CD14-positive monocyte (primary cell): ENCODE results near the gene IKBKE. TPM values are rescaled to one million over a fixed set of nuclear protein-coding genes. Genes with fewer than 3 reads are reported as not detected.
A peak's percentile ranks its signal among the peaks of the same experiment; 100 is the strongest.

Experiments
- DNase-seq, 3 donors: peaks; one replicate each; pipeline ENCODE4 v3.0.0-alpha.2; 2011 to 2022
- H2AFZ ChIP-seq: 2 replicates; pipeline ENCODE4 v1.6.0; 2012; ENCODE audit warnings: mild to moderate bottlenecking, low read depth, low read length, inconsistent platforms; ENCODE audit not compliant: insufficient read depth, poor library complexity, severe bottlenecking
- H3K27ac ChIP-seq, 2 donors: 1 replicate in 1 of 2; 2 replicates in 1 of 2; pipeline ENCODE4 v1.5.1; 2012 to 2013; ENCODE audit warnings: low read length in 2 of 2, control low read depth in 1 of 2, inconsistent platforms in 1 of 2, low read depth in 1 of 2, mild to moderate bottlenecking in 1 of 2
- H3K27me3 ChIP-seq, 2 donors: one replicate each; pipeline versions ENCODE4 v1.6.0 to v1.6.1; 2011 to 2013; ENCODE audit warnings: low read length in 2 of 2; ENCODE audit not compliant: control insufficient read depth in 2 of 2, insufficient read depth in 2 of 2
- H3K36me3 ChIP-seq, 2 donors: replicated peaks in 1 of 2; 1 replicate in 1 of 2; 2 replicates in 1 of 2; pipeline versions ENCODE4 v1.5.1 to v1.6.1; 2012 to 2013; ENCODE audit warnings: low read length in 2 of 2, control low read depth in 1 of 2, inconsistent platforms in 1 of 2, mild to moderate bottlenecking in 1 of 2; ENCODE audit not compliant: insufficient read depth in 2 of 2, control insufficient read depth in 1 of 2
- H3K4me1 ChIP-seq, 2 donors: 1 replicate in 1 of 2; 2 replicates in 1 of 2; pipeline versions ENCODE4 v1.5.1 to v1.6.1; 2012 to 2013; ENCODE audit warnings: low read length in 2 of 2, control low read depth in 1 of 2, inconsistent platforms in 1 of 2, mild to moderate bottlenecking in 1 of 2, moderate library complexity in 1 of 2; ENCODE audit not compliant: insufficient read depth in 2 of 2, control insufficient read depth in 1 of 2
- H3K4me2 ChIP-seq: replicated peaks from 2 replicates; pipeline ENCODE3; 2012; ENCODE audit warnings: low read length, moderate library complexity, mild to moderate bottlenecking; ENCODE audit not compliant: poor library complexity, severe bottlenecking; ENCODE audit errors: extremely low read depth
- H3K4me3 ChIP-seq, 3 experiments: fragments of 200-600 bp in 1 of 3; sonication (generic) in 1 of 3; replicated peaks in 1 of 3; 1 replicate in 2 of 3; 2 replicates in 1 of 3; pipeline ENCODE4 v1.5.1; 2011 to 2013; ENCODE audit warnings: low read length in 3 of 3, mild to moderate bottlenecking in 3 of 3, control low read depth in 2 of 3, low read depth in 2 of 3, inconsistent platforms in 1 of 3, moderate library complexity in 1 of 3
- H3K79me2 ChIP-seq: 2 replicates; pipeline ENCODE4 v1.6.0; 2012; ENCODE audit warnings: mild to moderate bottlenecking, control low read depth, inconsistent platforms, low read length, moderate library complexity; ENCODE audit not compliant: insufficient read depth
- H3K9ac ChIP-seq: 2 replicates; pipeline ENCODE4 v1.6.0; 2017; ENCODE audit warnings: low read length, mild to moderate bottlenecking; ENCODE audit not compliant: insufficient read depth, poor library complexity, severe bottlenecking
- H3K9me3 ChIP-seq, 2 donors: replicated peaks in 1 of 2; 1 replicate in 1 of 2; 2 replicates in 1 of 2; pipeline versions ENCODE4 v1.5.1 to v1.6.1; 2012 to 2013; ENCODE audit warnings: low read length in 2 of 2, control low read depth in 1 of 2; ENCODE audit not compliant: control insufficient read depth in 1 of 2, insufficient read depth in 1 of 2
- H4K20me1 ChIP-seq: 2 replicates; pipeline ENCODE4 v1.6.0; 2012; ENCODE audit warnings: mild to moderate bottlenecking, low read length, control low read depth, moderate library complexity; ENCODE audit not compliant: insufficient read depth
- H3K27ac Mint-ChIP-seq, 7 donors: one replicate each; pipeline ENCODE4 v1.8.0; 2020; ENCODE audit warnings: mild to moderate bottlenecking in 7 of 7, mixed read lengths in 7 of 7, moderate library complexity in 6 of 7, inconsistent platforms in 2 of 7
- H3K27me3 Mint-ChIP-seq, 3 donors: one replicate each; pipeline ENCODE4 v1.8.0; 2021 to 2022; ENCODE audit warnings: low read depth in 3 of 3, mild to moderate bottlenecking in 3 of 3, mixed read lengths in 3 of 3, moderate library complexity in 3 of 3, inconsistent platforms in 1 of 3
- H3K36me3 Mint-ChIP-seq, 2 donors: one replicate each; pipeline ENCODE4 v1.8.0; 2020; ENCODE audit warnings: mixed read lengths in 2 of 2, inconsistent platforms in 1 of 2, mild to moderate bottlenecking in 1 of 2
- H3K4me1 Mint-ChIP-seq: one replicate; pipeline ENCODE4 v1.8.0; 2020; ENCODE audit warnings: mild to moderate bottlenecking, mixed read lengths
- H3K4me3 Mint-ChIP-seq, 2 donors: one replicate each; pipeline ENCODE4 v1.8.0; 2020; ENCODE audit warnings: mild to moderate bottlenecking in 2 of 2, mixed read lengths in 2 of 2, moderate library complexity in 1 of 2
- H3K9me3 Mint-ChIP-seq, 7 donors: one replicate each; pipeline ENCODE4 v1.8.0; 2020 to 2022; ENCODE audit warnings: mixed read lengths in 7 of 7, mild to moderate bottlenecking in 6 of 7, moderate library complexity in 6 of 7, inconsistent platforms in 2 of 7
- CTCF ChIP-seq: fragments of 200-600 bp; IDR thresholded peaks from one replicate; pipeline ENCODE4 v1.8.0; 2022; ENCODE audit warnings: antibody characterized with exemption, mild to moderate bottlenecking
- WGBS: methylation state at CpG from one replicate; pipeline ENCODE4 v1.1.5; 2013; ENCODE audit warnings: missing lambda C conversion rate; ENCODE audit not compliant: insufficient coverage; 5-methylcytosine and 5-hydroxymethylcytosine counted together
- intact Hi-C, 2 donors: fragments of 100-400 bp; cut with micrococcal nuclease; formaldehyde crosslinking; loops; one replicate each; pipeline versions ENCODE4 v1.15.0 to v1.15.1; 2023
- polyA plus RNA-seq, 3 donors: library from polyadenylated mRNA; depleted of rRNA in 1 of 3; unstranded in 2 of 3; stranded (reverse) in 1 of 3; fragments of 300-500 nt in 2 of 3; fragments of >200 nt in 1 of 3; fragmentation: Illumina TruSeq in 2 of 3; gene quantifications; 1 replicate in 2 of 3; 2 replicates in 1 of 3; pipeline ENCODE4 v1.2.3, GENCODE V29; 2012 to 2021

The IKBKE gene
- polyA plus RNA-seq, 3 donors, result 35.6 to 40.7 (median 37.6) TPM

GRCh38 chr1:206448471-206448870, 21.8 kb upstream of the IKBKE start:
- Histone ChIP-seq H3K9ac (no peak overlapping the region), H3K9me3 (no peaks in the 10 kb centered on the region), H4K20me1 (peaks cover 12% of the 10 kb centered on the region), H3K4me1 (no peaks in the 10 kb centered on the region), H3K27me3 (no peaks in the 10 kb centered on the region), H3K27ac (peak overlapping the region in 1 of 2 donors; percentile 40), H3K79me2 (no peaks in the 10 kb centered on the region), H3K4me3 (no peak overlapping the region), H3K4me2 (no peak overlapping the region), H3K36me3 (peaks cover 93 to 98% of the 10 kb centered on the region in 2 donors), H2AFZ (no peak overlapping the region)
- Mint-ChIP-seq H3K27me3 (peaks cover 0 to 3% (median under 1%) of the 10 kb centered on the region in 3 donors), H3K9me3 (no peaks in the 10 kb centered on the region), H3K4me1 (no peaks in the 10 kb centered on the region), H3K36me3 (peaks cover 96 to 100% of the 10 kb centered on the region in 2 donors), H3K27ac (peak overlapping the region in 4 of 7 donors; percentile 35 to 82 (median 40)), H3K4me3 (no peak overlapping the region)
- intact Hi-C loops, result no loop called here
- no peak for DNase-seq
- WGBS, result 96% methylated on average over 2 of the region's 4 CpGs
- TF ChIP-seq CTCF, result no peak

GRCh38 chr1:206449565-206449964, 20.7 kb upstream of the IKBKE start:
- peaks cover 93 to 98% of the 10 kb centered on the region in 2 donors for H3K36me3 ChIP-seq
- no peaks in the 10 kb centered on the region for H3K4me1 Mint-ChIP-seq

More at GRCh38 chr1:206449565-206449964, 20.7 kb upstream of the IKBKE start:
- H3K27me3 ChIP-seq, result no peaks in the 10 kb centered on the region
- no peak overlapping the region for H3K4me3 ChIP-seq
- intact Hi-C loops, result no loop called here
- peaks cover 12% of the 10 kb centered on the region for H4K20me1 ChIP-seq
- Mint-ChIP-seq H3K4me3 (no peak overlapping the region), H3K27me3 (peaks cover 0 to 3% (median 0%) of the 10 kb centered on the region in 3 donors), H3K36me3 (peaks cover 96 to 100% of the 10 kb centered on the region in 2 donors), H3K9me3 (no peaks in the 10 kb centered on the region), H3K27ac (peak overlapping the region in 2 of 7 donors; percentile 7 to 77)
- H3K9ac ChIP-seq, result no peak overlapping the region
- TF ChIP-seq CTCF, result no peak
- no peak overlapping the region for H3K4me2 ChIP-seq
- H2AFZ ChIP-seq, result no peak overlapping the region
- H3K9me3 ChIP-seq, result no peaks in the 10 kb centered on the region
- no peaks in the 10 kb centered on the region for H3K79me2 ChIP-seq
- peak overlapping the region in 1 of 2 donors; percentile 40 for H3K27ac ChIP-seq
- WGBS, result 83% methylated on average over 1 of the region's 1 CpG
- H3K4me1 ChIP-seq, result no peaks in the 10 kb centered on the region
- DNase-seq, result no peak
